ENCODE data around the gene ADI1. TPM values are rescaled to one million over a fixed set of nuclear protein-coding genes. Genes with fewer than 3 reads are reported as not detected.

Gene ADI1
- total RNA-seq, 4 donors from 2014 or later: 43.7 to 207 (median 71.0) TPM

- H3K9me3 ChIP-seq: no peaks in the 10 kb centered on the region
- no peak overlapping the region for H3K4me3 ChIP-seq
- no peaks in the 10 kb centered on the region for H3K4me1 ChIP-seq
- TF ChIP-seq CTCF (IDR thresholded peaks at IDR 0.05) (no peak), POLR2A (IDR thresholded peaks at IDR 0.05) (no peak)
- DNase-seq: no peak
- H3K27me3 ChIP-seq: no peaks in the 10 kb centered on the region
- H3K36me3 ChIP-seq: peaks cover 0 to 82% (median 0%) of the 10 kb centered on the region in 3 donors
- H3K27ac ChIP-seq: no peak overlapping the region
Observed at GRCh38 chr2:3467654-3468053, 51.7 kb downstream of the ADI1 start.

GRCh38 chr2:3466966-3467365 is 52.4 kb downstream of the ADI1 start:
- no peaks in the 10 kb centered on the region for H3K4me1 ChIP-seq
- no peaks in the 10 kb centered on the region for H3K27me3 ChIP-seq
- H3K4me3 ChIP-seq: no peak overlapping the region
- no peak for DNase-seq
- H3K36me3 ChIP-seq: peaks cover 0 to 75% (median 0%) of the 10 kb centered on the region in 3 donors
- H3K27ac ChIP-seq: no peak overlapping the region
- H3K9me3 ChIP-seq: no peaks in the 10 kb centered on the region
- TF ChIP-seq POLR2A (IDR thresholded peaks at IDR 0.05) (no peak), CTCF (IDR thresholded peaks at IDR 0.05) (no peak)

GRCh38 chr2:3466482-3466863 is 52.9 kb downstream of the ADI1 start:
- no peak for DNase-seq
- Histone ChIP-seq H3K27ac (no peak overlapping the region), H3K9me3 (no peaks in the 10 kb centered on the region), H3K36me3 (peaks cover 0 to 71% (median 0%) of the 10 kb centered on the region in 3 donors), H3K27me3 (no peaks in the 10 kb centered on the region), H3K4me1 (no peaks in the 10 kb centered on the region), H3K4me3 (no peak overlapping the region)
- TF ChIP-seq POLR2A (IDR thresholded peaks at IDR 0.05): no peak
- TF ChIP-seq CTCF (IDR thresholded peaks at IDR 0.05): no peak

- DNase-seq: no peak
- TF ChIP-seq CTCF (IDR thresholded peaks at IDR 0.05) (no peak), POLR2A (IDR thresholded peaks at IDR 0.05) (no peak)
- no peaks in the 10 kb centered on the region for H3K27me3 ChIP-seq
- H3K4me3 ChIP-seq: no peak overlapping the region
- no peak overlapping the region for H3K27ac ChIP-seq
- peaks cover 0 to 71% (median 0%) of the 10 kb centered on the region in 3 donors for H3K36me3 ChIP-seq
- H3K4me1 ChIP-seq: no peaks in the 10 kb centered on the region
- no peaks in the 10 kb centered on the region for H3K9me3 ChIP-seq
Observed at GRCh38 chr2:3465844-3466481, 53.4 kb downstream of the ADI1 start.

- H3K4me1 ChIP-seq: no peaks in the 10 kb centered on the region
- no peak overlapping the region for H3K27ac ChIP-seq
- H3K36me3 ChIP-seq: peaks cover 0 to 68% (median 0%) of the 10 kb centered on the region in 3 donors
- no peaks in the 10 kb centered on the region for H3K9me3 ChIP-seq
- H3K27me3 ChIP-seq: no peaks in the 10 kb centered on the region
- no peak for DNase-seq
- H3K4me3 ChIP-seq: no peak overlapping the region
- TF ChIP-seq POLR2A (IDR thresholded peaks at IDR 0.05) (no peak), CTCF (IDR thresholded peaks at IDR 0.05) (no peak)
Observed at GRCh38 chr2:3465328-3465727, 54.0 kb downstream of the ADI1 start.
